ENCODE data around the gene CFAP251. TPM values are rescaled to one million over a fixed set of nuclear protein-coding genes. Genes with fewer than 3 reads are reported as not detected.
A peak's percentile ranks its signal among the peaks of the same experiment; 100 is the strongest.
"Not testable (repeated sequence)": the region's sequence is repeated elsewhere in the genome, so short reads cannot be mapped to it uniquely, and the experiment has no call there.

The CFAP251 gene
- total RNA-seq, 2 experiments from 2014 or later, result 0.59 to 0.65 TPM

- H3K27me3 Mint-ChIP-seq, result no peaks in the 10 kb centered on the region
- peak overlapping the region; percentile 79 for H3K27ac Mint-ChIP-seq
- POLR2A ChIA-PET, result interaction anchor here (0.6 to 1.4 kb wide), 6 partner anchors 11 to 293 kb away, joined by 3 to 5 read pairs (median 3); partner anchors contain the start of gene RHOF
- no peaks in the 10 kb centered on the region for H3K9me3 Mint-ChIP-seq (ENCODE audit: low read depth)
- H3K4me1 Mint-ChIP-seq, result peaks cover 27% of the 10 kb centered on the region
- ATAC-seq (no peak), DNase-seq (no peak)
- CTCF ChIA-PET, result interaction anchor here (0.6 to 4.7 kb wide), 23 partner anchors 9 to 523 kb away, joined by 3 to 82 read pairs (median 4); partner anchors contain the start of genes CFAP251, MORN3, RHOF and TMEM120B
- peaks cover 12% of the 10 kb centered on the region for H3K36me3 Mint-ChIP-seq (ENCODE audit: low read depth)
- intact Hi-C loops (cut with DNase I, micrococcal nuclease), result loop anchor here (1.0 to 5.0 kb wide), 15 partner anchors 30 to 639 kb away; partner anchors contain the start of genes ORAI1 (in 2 of the 2), CFAP251 (in 1 of the 2), DIABLO (in 1 of the 2) and KNTC1 (in 1 of the 2)
- peak overlapping the region; percentile 89 for H3K4me3 Mint-ChIP-seq
These were observed 30.3 kb upstream of the CFAP251 start for GRCh38 chr12:121888083-121888477.

GRCh38 chr12:121888478-121889273 lies 29.7 kb upstream of the CFAP251 start, which contains the start of gene PSMD9:
TSS of gene PSMD9 (plus strand) at chr12:121888790. CDS start at chr12:121888857, 67 bp downstream.
- ChIA-PET POLR2A (interaction anchor here (0.6 to 1.4 kb wide), 5 partner anchors 11 to 294 kb away, joined by 3 to 5 read pairs (median 3); partner anchors contain the start of gene RHOF), CTCF (interaction anchor here (0.6 to 4.7 kb wide), 21 partner anchors 12 to 524 kb away, joined by 3 to 82 read pairs (median 4); partner anchors contain the start of genes CFAP251, MORN3, RHOF and TMEM120B)
- H3K4me3 Mint-ChIP-seq, result peak within 1 kb of the TSS; percentile 89
- peaks cover 12% of the 10 kb centered on the region for H3K36me3 Mint-ChIP-seq (ENCODE audit: low read depth)
- H3K9me3 Mint-ChIP-seq (ENCODE audit: low read depth), result no peaks in the 10 kb centered on the region
- peak; percentile 94 for ATAC-seq
- intact Hi-C loops (cut with DNase I, micrococcal nuclease), result loop anchor here (1.0 to 5.0 kb wide), 16 partner anchors 30 to 639 kb away; partner anchors contain the start of genes ORAI1 (in 2 of the 2), CFAP251 (in 1 of the 2), DIABLO (in 1 of the 2) and KNTC1 (in 1 of the 2)
- H3K27me3 Mint-ChIP-seq, result no peaks in the 10 kb centered on the region
- H3K27ac Mint-ChIP-seq, result peak within 1 kb of the TSS; percentile 98
- DNase-seq, result peak; percentile 99
- peaks cover 33% of the 10 kb centered on the region for H3K4me1 Mint-ChIP-seq

GRCh38 chr12:121889274-121889624 lies 29.1 kb upstream of the CFAP251 start:
- Mint-ChIP-seq H3K9me3 (ENCODE audit: low read depth) (no peaks in the 10 kb centered on the region), H3K4me1 (peaks cover 39% of the 10 kb centered on the region), H3K27me3 (no peaks in the 10 kb centered on the region), H3K4me3 (peak overlapping the region; percentile 89), H3K36me3 (ENCODE audit: low read depth) (peaks cover 18% of the 10 kb centered on the region), H3K27ac (peak overlapping the region; percentile 98)
- ATAC-seq (no peak), DNase-seq (no peak)
- ChIA-PET POLR2A (interaction anchor here (1.4 kb wide), 1 partner anchor 95 kb away, joined by 5 read pairs; the partner anchor contains the start of gene RHOF), CTCF (interaction anchor here (0.6 to 4.7 kb wide), 4 partner anchors 17 to 109 kb away, joined by 3 to 82 read pairs (median 12); partner anchors contain the start of genes CFAP251 and RHOF)
- intact Hi-C loops (cut with DNase I, micrococcal nuclease), result loop anchor here (1.0 to 5.0 kb wide), 5 partner anchors 112 to 422 kb away; partner anchors contain the start of genes ORAI1 (in 1 of the 2) and VPS33A (in 1 of the 2)

GRCh38 chr12:121889661-121890060 lies 28.7 kb upstream of the CFAP251 start:
- peak; percentile 14 for DNase-seq
- CTCF ChIA-PET, result interaction anchor here (0.6 to 4.7 kb wide), 3 partner anchors 17 to 93 kb away, joined by 3 to 82 read pairs (median 20); partner anchors contain the start of genes CFAP251 and RHOF
- Mint-ChIP-seq H3K4me1 (peaks cover 43% of the 10 kb centered on the region), H3K27ac (peak overlapping the region; percentile 98), H3K4me3 (peak overlapping the region; percentile 89), H3K36me3 (ENCODE audit: low read depth) (peaks cover 22% of the 10 kb centered on the region)
- ATAC-seq; H3K27me3 Mint-ChIP-seq; POLR2A ChIA-PET; H3K9me3 Mint-ChIP-seq (ENCODE audit: low read depth): not testable (repeated sequence)
- intact Hi-C loops (cut with DNase I, micrococcal nuclease), result loop anchor here (1.0 to 5.0 kb wide), 5 partner anchors 113 to 422 kb away; partner anchors contain the start of genes ORAI1 (in 1 of the 2) and VPS33A (in 1 of the 2)

- ATAC-seq (no peak), DNase-seq (peak; percentile 8)
- Mint-ChIP-seq H3K9me3 (ENCODE audit: low read depth) (no peaks in the 10 kb centered on the region), H3K36me3 (ENCODE audit: low read depth) (peaks cover 33% of the 10 kb centered on the region), H3K27ac (peak overlapping the region; percentile 86), H3K27me3 (no peaks in the 10 kb centered on the region), H3K4me1 (peaks cover 44% of the 10 kb centered on the region), H3K4me3 (no peak overlapping the region)
- intact Hi-C loops (cut with DNase I, micrococcal nuclease), result no loop called here
- CTCF ChIA-PET, result interaction anchor here (0.6 to 3.4 kb wide), 8 partner anchors 10 to 740 kb away, joined by 3 to 23 read pairs (median 4); partner anchors contain the start of gene RHOF
- POLR2A ChIA-PET, result no interaction called here
These were observed 25.5 kb upstream of the CFAP251 start for GRCh38 chr12:121892673-121893561.

- no peaks in the 10 kb centered on the region for H3K27me3 Mint-ChIP-seq
- intact Hi-C loops (cut with DNase I, micrococcal nuclease), result no loop called here
- H3K4me1 Mint-ChIP-seq, result peaks cover 43% of the 10 kb centered on the region
- H3K36me3 Mint-ChIP-seq (ENCODE audit: low read depth), result peaks cover 33% of the 10 kb centered on the region
- H3K27ac Mint-ChIP-seq, result peak overlapping the region; percentile 86
- peak overlapping the region; percentile 8 for H3K4me3 Mint-ChIP-seq
- ChIA-PET CTCF (interaction anchor here (0.6 to 3.4 kb wide), 10 partner anchors 11 to 897 kb away, joined by 3 to 23 read pairs (median 4); partner anchors contain the start of genes CFAP251 and RHOF), POLR2A (interaction anchor here (0.7 kb wide), 1 partner anchor 1028 kb away, joined by 4 read pairs; no protein-coding TSS in a partner anchor)
- ATAC-seq (peak; percentile 82), DNase-seq (peak; percentile 61)
- H3K9me3 Mint-ChIP-seq (ENCODE audit: low read depth), result no peaks in the 10 kb centered on the region
These were observed 24.4 kb upstream of the CFAP251 start for GRCh38 chr12:121893961-121894460.

- Mint-ChIP-seq H3K27ac (peak overlapping the region; percentile 86), H3K36me3 (ENCODE audit: low read depth) (peaks cover 32% of the 10 kb centered on the region), H3K4me1 (peaks cover 38% of the 10 kb centered on the region), H3K27me3 (no peaks in the 10 kb centered on the region), H3K4me3 (no peak overlapping the region), H3K9me3 (ENCODE audit: low read depth) (no peaks in the 10 kb centered on the region)
- ATAC-seq, result peak; percentile 28
- DNase-seq, result peak; percentile 14
- ChIA-PET POLR2A (no interaction called here), CTCF (interaction anchor here (1.0 to 1.2 kb wide), 2 partner anchors 24 to 61 kb away, joined by 3 to 5 read pairs; partner anchors contain the start of gene CFAP251)
- intact Hi-C loops (cut with DNase I, micrococcal nuclease), result no loop called here
These were observed 23.8 kb upstream of the CFAP251 start for GRCh38 chr12:121894633-121895032.

- DNase-seq (no peak), ATAC-seq (no peak)
- peaks cover 39% of the 10 kb centered on the region for H3K36me3 Mint-ChIP-seq (ENCODE audit: low read depth)
- no peak overlapping the region for H3K4me3 Mint-ChIP-seq
- intact Hi-C loops (cut with DNase I, micrococcal nuclease), result no loop called here
- no peaks in the 10 kb centered on the region for H3K27me3 Mint-ChIP-seq
- CTCF ChIA-PET, result interaction anchor here (0.7 kb wide), 1 partner anchor 296 kb away, joined by 3 read pairs; no protein-coding TSS in a partner anchor
- no peak overlapping the region for H3K27ac Mint-ChIP-seq
- peaks cover 18% of the 10 kb centered on the region for H3K4me1 Mint-ChIP-seq
- POLR2A ChIA-PET, result no interaction called here
- no peaks in the 10 kb centered on the region for H3K9me3 Mint-ChIP-seq (ENCODE audit: low read depth)
These were observed 20.1 kb upstream of the CFAP251 start for GRCh38 chr12:121898287-121898686.

GRCh38 chr12:121899590-121899989 lies 18.8 kb upstream of the CFAP251 start:
- ChIA-PET CTCF (no interaction called here), POLR2A (no interaction called here)
- Mint-ChIP-seq H3K4me3 (no peak overlapping the region), H3K4me1 (peaks cover 5% of the 10 kb centered on the region), H3K27me3 (no peaks in the 10 kb centered on the region), H3K9me3 (ENCODE audit: low read depth) (no peaks in the 10 kb centered on the region), H3K36me3 (ENCODE audit: low read depth) (peaks cover 30% of the 10 kb centered on the region), H3K27ac (no peak overlapping the region)
- intact Hi-C loops (cut with DNase I, micrococcal nuclease), result no loop called here
- DNase-seq (no peak), ATAC-seq (no peak)

- DNase-seq, result peak; percentile 12
- POLR2A ChIA-PET, result no interaction called here
- no peak for ATAC-seq
- no peaks in the 10 kb centered on the region for H3K27me3 Mint-ChIP-seq
- intact Hi-C loops (cut with DNase I, micrococcal nuclease), result no loop called here
- H3K36me3 Mint-ChIP-seq (ENCODE audit: low read depth), result peaks cover 33% of the 10 kb centered on the region
- CTCF ChIA-PET, result interaction anchor here (0.9 kb wide), 1 partner anchor 109 kb away, joined by 3 read pairs; no protein-coding TSS in a partner anchor
- H3K4me1 Mint-ChIP-seq, result peaks cover under 1% of the 10 kb centered on the region
- no peaks in the 10 kb centered on the region for H3K9me3 Mint-ChIP-seq (ENCODE audit: low read depth)
- no peak overlapping the region for H3K27ac Mint-ChIP-seq
- H3K4me3 Mint-ChIP-seq, result no peak overlapping the region
These were observed 15.2 kb upstream of the CFAP251 start for GRCh38 chr12:121903202-121903601.
